Peyer's patch (tissue), 4 donors: Measurements from ENCODE around the gene CACNA1G.

ENCODE experiments used
- POLR2A ChIP-seq, 2 donors: fragments of 450-650 bp; IDR thresholded peaks; one replicate each; pipeline ENCODE4 v1.5.1; 2017; ENCODE audit warnings: antibody characterized with exemption in 2 of 2, mild to moderate bottlenecking in 2 of 2, moderate library complexity in 2 of 2
- TF ChIP-seq, protein P1 (sequence below), 6 experiments: fragments of 450-650 bp in 4 of 6; fragments of 200-600 bp in 2 of 6; sonication (generic) in 1 of 6; IDR thresholded peaks; one replicate each; pipeline ENCODE4 v1.5.1; 2017 to 2019; ENCODE audit warnings: antibody characterized with exemption in 6 of 6, mild to moderate bottlenecking in 3 of 6, moderate library complexity in 1 of 6

DNA sequence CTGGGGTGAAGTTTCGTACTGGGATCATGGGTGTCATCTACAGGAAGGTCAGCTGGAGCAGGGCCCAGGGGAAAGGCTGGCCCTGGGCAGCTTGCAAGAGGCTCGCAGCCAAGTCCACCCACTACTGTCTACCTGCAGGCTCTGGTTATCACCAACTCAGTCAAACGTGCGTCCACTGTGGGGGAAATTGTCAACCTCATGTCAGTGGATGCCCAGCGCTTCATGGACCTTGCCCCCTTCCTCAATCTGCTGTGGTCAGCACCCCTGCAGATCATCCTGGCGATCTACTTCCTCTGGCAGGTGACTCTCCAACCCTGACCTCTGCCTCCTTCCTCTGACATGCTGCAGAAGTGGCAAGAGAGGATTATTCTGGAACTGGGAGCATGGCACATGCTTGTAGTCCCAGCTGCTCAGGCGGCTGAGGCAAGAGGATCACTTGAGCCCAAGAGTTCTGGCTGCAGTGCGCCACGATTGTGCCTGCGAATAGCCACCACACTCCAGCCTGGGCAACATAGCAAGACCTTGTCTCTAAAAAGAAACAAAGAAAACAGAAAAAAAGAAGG, 103.4 kb downstream of the CACNA1G start:
- TF ChIP-seq, protein P1, sequence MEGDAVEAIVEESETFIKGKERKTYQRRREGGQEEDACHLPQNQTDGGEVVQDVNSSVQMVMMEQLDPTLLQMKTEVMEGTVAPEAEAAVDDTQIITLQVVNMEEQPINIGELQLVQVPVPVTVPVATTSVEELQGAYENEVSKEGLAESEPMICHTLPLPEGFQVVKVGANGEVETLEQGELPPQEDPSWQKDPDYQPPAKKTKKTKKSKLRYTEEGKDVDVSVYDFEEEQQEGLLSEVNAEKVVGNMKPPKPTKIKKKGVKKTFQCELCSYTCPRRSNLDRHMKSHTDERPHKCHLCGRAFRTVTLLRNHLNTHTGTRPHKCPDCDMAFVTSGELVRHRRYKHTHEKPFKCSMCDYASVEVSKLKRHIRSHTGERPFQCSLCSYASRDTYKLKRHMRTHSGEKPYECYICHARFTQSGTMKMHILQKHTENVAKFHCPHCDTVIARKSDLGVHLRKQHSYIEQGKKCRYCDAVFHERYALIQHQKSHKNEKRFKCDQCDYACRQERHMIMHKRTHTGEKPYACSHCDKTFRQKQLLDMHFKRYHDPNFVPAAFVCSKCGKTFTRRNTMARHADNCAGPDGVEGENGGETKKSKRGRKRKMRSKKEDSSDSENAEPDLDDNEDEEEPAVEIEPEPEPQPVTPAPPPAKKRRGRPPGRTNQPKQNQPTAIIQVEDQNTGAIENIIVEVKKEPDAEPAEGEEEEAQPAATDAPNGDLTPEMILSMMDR (IDR thresholded peaks at IDR 0.05) = no peak
- TF ChIP-seq POLR2A (IDR thresholded peaks at IDR 0.05) = no peak
